ENCODE results near the gene UBASH3B.

The UBASH3B gene

GRCh38 chr11:122763108-122763507 lies 107.6 kb downstream of the UBASH3B start:
- DNase-seq: no peak

GRCh38 chr11:122764371-122765090 lies 109.0 kb downstream of the UBASH3B start:
- DNase-seq: no peak

DNA sequence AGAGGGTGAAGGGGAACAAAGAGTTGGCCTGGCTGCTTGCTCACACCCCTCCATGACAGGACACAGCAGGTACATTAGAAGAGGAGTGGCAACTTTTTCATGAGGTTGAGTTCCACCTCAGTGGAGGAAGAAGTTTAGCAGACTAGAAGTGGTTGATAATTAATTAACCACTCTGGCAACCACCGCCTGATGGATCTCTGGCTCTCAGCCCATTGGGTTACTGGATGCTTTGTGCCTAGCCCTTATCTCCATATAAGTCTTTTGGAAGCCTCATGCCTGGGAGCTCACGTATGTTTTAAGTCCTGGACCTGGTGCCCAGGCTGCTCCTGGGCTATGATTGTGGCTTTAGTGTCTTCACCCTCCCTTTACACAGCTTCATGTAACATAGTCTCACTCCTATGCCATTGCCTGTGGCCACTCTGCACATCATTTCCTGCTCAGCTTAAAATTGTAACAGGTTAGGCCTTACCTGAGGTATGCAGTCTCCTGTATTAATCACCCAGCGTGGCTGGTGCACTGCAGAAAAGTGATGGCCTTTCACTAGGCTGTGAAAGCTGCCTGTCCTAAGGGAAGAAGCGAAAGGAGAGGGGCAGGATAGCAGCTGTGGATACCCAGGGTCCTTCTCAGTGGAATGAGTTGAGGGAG lies 110.1 kb downstream of the UBASH3B start:
- no peak for DNase-seq

DNA sequence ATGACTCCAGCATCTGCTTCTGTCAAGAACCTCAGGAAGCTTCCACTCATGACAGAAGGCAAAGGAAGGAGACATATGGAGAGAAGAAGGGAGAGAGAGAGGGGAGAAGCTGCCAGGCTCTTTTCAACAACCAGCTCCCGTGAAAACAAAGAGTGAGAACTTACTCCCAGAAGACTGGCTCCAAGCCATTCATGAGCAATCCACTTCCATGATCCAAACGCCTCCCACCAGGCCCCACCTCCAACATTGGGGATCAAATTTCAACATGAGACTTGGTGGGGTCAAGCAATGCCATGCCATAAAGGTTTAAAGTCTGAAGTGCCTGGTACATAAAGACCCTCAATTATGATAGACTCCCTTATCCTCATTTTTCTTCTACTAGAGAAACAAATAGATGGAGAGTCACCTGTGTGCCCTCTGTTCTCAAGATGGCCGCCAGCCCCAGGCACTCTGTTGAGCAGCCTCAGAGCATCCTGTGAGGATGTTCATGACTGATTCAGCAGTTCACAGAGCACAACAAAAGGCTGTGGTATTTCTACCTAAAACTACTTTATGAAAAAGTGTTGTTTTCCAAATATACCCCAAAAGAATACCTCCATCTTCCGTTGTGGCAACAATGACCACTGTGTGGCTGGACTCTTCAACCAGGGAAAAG lies 113.7 kb downstream of the UBASH3B start:
- no peak for DNase-seq

- DNase-seq: no peak
Measured at GRCh38 chr11:122772945-122773344, 117.4 kb downstream of the UBASH3B start.

- DNase-seq: no peak
Measured at GRCh38 chr11:122773781-122774266, 118.3 kb downstream of the UBASH3B start.

- no peak for DNase-seq
Measured at GRCh38 chr11:122775675-122776271, 120.3 kb downstream of the UBASH3B start.

- no peak for DNase-seq
Measured at GRCh38 chr11:122776546-122776945, 121.0 kb downstream of the UBASH3B start.

- no peak for DNase-seq
Measured at GRCh38 chr11:122777343-122777742, 121.8 kb downstream of the UBASH3B start.

DNA sequence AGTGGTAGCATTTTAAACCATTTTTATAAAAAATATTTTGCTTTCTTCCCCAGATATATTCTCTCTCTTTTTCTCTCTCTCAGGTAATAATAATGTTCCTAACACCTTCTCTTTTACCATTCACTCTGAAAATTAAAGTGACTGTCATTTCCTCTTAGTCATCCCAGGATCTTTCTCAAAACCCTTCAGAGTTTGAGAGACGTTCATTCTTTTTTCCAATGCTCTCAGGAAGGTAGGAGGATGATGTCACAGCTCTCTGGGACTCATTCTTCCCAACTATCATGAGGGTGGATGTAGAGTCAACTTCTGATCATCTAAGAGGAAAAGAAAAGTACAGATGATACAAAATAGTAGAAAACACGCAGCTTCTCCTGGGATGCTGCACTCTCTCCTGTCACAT lies 122.6 kb downstream of the UBASH3B start:
- DNase-seq: no peak

DNA sequence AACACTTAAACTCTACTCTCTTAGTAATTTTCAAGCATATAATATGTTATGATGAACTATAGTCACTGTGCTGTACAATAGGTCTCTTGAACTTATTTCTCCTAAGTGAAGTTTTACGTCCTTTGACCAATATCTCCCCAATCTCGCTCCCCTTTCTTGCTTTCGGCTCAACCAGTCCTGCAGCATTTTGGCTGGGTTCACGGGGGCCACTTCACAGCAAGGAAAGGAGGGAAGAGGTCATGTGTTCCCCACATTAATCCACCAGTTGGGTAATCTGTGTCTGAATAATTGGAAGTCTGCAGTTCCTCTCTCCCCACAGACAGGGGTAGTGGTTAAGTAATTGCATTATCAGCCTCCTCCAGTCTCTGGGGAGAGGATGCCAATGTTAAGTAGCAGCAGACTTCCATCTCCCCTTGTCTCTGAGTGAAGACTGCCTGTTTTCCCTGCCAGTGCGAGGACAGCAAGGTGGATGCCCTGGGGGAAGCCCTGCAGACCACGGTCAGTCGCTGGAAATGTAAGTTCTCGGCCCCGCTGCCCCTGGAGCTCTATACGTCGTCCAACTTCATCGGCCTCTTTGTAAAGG lies 123.6 kb downstream of the UBASH3B start:
- no peak for DNase-seq

DNA sequence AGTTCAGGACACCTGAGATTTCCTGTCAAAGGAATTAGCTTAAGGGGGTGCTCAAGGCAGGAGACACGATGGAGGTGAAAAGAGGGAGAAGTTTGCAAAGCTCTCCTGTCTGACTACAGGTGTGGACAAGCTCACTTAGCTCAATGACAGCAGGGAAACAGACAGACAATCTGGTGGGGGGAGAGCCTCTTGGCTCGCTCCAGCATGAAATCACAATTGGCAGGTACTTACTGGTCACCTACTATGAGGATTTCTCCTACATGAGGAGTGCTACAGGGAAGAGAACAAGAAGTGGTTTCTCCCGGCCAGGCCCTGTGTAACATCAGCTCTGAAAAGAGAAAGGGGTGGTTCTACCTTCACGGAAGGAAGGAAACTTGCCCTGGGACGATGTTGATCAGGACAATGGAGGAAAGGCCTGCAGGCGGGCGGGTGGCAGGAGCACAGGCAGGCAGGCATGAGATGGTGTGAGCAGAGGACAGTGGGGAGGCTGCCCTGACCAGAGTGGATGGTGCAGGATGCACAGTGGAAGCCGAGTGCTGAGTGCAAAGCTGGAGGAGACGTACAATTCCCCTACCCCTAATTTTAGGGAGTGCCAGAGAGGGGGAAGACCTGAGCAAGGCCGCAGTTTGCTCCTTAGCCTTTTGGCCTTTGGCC lies 124.9 kb downstream of the UBASH3B start:
- no peak for DNase-seq

DNA sequence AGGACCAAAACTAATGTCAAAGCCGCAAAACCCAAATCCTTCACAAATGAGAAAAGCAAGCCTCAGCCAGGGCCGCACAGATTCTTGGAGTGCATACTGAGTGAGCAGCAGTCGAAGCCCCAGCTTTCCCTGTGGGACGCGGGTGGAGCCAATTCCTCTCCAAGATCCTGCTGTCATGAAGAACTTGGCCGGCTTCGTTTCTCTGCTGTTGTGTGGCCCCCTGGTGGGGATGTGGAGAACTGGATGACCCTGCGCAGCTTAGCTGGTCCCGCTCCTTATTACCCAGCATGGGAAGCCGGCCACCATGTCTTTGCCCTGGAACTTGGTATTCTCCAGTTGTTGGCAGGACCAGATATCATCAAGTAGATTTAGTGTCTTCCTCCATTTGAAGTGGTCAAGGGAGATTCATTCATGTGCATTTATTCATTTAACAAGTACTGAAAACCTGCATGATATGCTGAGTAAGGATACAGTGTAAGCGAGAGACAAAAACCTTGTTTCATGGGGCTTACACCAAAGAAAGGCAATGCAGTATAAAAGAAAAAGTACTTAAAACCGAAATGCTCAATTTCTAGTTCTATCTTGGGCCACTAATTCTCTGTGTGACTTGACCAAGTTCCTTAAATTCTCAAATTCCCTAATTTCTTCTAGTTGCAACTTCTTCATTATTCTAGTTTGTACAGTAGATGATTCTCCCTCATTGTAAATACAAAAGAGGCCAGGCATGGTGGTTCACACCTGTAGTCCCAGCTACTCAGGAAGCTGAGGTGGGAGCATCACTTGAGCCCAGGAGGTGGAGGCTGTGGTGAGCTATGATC lies 126.1 kb downstream of the UBASH3B start:
- peak; percentile 65 for DNase-seq

- no peak for DNase-seq
Measured at GRCh38 chr11:122782222-122782621, 126.7 kb downstream of the UBASH3B start.

- no peak for DNase-seq
Measured at GRCh38 chr11:122784325-122784955, 128.9 kb downstream of the UBASH3B start.

DNA sequence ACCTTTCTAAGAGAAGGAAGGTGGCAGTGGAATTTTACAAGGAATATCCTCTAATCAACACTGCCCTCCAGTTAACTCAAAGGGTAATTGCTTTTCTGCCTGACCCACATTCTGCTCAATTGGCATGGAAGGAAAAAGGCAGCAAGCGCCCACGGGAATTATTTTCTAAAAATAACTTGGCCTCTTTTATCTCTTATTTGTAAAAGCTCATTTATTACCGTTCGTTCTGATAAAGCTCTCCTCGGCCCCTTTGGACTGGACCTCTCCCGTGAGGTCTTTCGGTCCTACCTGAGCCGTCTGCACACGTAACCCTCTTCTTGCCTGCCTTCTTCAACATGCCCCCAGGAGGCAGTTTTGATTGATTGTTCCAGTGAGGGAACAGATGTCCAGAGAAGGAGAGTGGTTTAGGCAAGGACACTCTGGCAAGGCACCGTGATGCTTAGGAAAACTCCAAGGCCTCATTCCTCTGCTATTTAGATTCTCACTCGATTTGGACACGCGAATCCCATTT lies 129.6 kb downstream of the UBASH3B start:
- no peak for DNase-seq

DNA sequence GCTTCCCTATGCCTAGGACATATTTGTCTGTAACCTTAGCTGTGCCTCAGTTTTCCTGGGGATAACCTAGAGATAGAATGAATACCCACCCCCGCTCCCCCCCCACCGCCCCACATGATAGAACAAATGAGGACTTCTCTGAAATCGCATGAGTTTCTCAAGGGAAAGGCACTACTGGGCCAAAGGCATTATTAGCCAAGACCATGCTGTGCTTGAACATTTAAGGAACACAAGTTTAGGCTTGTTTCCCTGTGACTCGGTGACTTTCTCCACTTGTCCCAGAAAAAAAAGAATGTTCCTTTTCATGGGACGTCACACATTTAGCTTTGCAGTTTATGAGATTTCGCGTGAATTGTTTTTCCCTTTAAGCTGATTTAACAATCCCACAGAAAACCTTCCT lies 131.4 kb downstream of the UBASH3B start:
- DNase-seq: no peak

DNA sequence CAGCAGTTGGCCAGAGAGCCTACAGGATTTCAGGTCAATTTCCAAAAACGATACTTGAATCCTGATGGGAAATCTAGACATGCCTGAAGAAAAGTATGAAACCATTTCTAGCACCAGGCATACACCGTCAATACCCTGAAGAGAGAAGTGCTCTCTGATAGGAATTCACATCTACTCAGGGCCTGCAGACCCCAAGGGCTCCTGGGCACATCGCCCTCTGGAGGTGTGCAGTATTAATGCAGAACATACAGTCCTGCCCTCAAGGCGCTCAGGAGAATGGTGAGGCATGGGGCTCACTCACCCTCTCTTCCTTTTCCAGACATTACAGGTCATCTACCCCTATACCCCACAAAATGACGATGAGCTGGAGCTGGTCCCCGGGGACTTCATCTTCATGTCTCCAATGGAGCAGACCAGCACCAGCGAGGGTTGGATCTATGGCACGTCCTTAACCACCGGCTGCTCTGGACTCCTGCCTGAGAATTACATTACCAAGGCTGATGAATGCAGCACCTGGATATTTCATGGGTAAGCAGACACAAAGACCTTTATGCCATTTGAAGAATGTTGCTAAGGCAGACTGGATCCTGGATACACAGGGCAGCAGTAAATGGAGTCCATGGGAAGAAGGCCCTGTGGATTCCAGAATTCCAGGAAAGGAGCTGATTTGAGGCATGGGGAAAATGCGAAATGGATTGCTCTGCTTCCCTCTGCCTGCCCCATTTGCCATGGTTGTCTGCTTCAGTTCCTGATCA lies 133.4 kb downstream of the UBASH3B start:
- DNase-seq: no peak

- no peak for DNase-seq
Measured at GRCh38 chr11:122789907-122790306, 134.4 kb downstream of the UBASH3B start.

DNA sequence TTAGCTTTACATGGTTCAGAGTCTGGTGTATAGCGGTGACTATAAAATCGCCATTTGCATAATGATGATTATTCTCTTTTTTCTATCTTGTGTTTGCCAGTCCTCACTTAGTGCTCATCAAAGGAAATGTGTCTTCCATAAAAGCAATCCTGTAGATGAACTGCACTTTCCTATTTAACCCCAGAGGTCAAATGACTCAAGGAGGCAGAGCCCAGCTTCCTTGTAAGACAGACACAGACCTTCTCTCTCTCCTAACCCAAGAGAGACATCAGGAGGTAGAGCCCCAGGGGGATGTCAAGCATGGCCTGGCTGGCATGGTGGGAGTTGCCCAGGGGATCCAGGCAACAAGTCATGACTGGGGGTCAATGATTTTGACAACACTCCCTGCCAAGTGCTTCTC lies 135.9 kb downstream of the UBASH3B start:
- no peak for DNase-seq
